T-helper 2 cell treated with Interferon-gamma antibody and Interleukin-4, amounts not matched to agents 5 μg/mL and 100 μg/mL, for 36 hours (primary cell): ENCODE measurements around the gene SRGAP1.
"Not testable (repeated sequence)": the region's sequence is repeated elsewhere in the genome, so short reads cannot be mapped to it uniquely, and the experiment has no call there.

ENCODE experiments used
- DNase-seq: peaks from one replicate; pipeline ENCODE4 v3.0.0; 2021; ENCODE audit warnings: low spot score
- H3K27ac Mint-ChIP-seq: one replicate; pipeline ENCODE4 v1.8.0; 2021; ENCODE audit warnings: mild to moderate bottlenecking, mixed read lengths
- H3K27me3 Mint-ChIP-seq: one replicate; pipeline ENCODE4 v1.8.0; 2021; ENCODE audit warnings: low read depth, mixed read lengths
- H3K36me3 Mint-ChIP-seq: one replicate; pipeline ENCODE4 v1.8.0; 2021; ENCODE audit warnings: low read depth, mixed read lengths
- H3K4me1 Mint-ChIP-seq: one replicate; pipeline ENCODE4 v1.8.0; 2021; ENCODE audit warnings: low read depth, mixed read lengths
- H3K4me3 Mint-ChIP-seq: one replicate; pipeline ENCODE4 v1.8.0; 2022; ENCODE audit warnings: mild to moderate bottlenecking, moderate library complexity, mixed read lengths
- H3K9me3 Mint-ChIP-seq: one replicate; pipeline ENCODE4 v1.8.0; 2021; ENCODE audit warnings: mixed read lengths

Gene SRGAP1

GRCh38 chr12:64181430-64182291 lies 337.2 kb downstream of the SRGAP1 start:
- no peaks in the 10 kb centered on the region for H3K9me3 Mint-ChIP-seq
- DNase-seq = no peak
- H3K36me3 Mint-ChIP-seq = no peaks in the 10 kb centered on the region
- no peak overlapping the region for H3K4me3 Mint-ChIP-seq
- H3K4me1 Mint-ChIP-seq = no peaks in the 10 kb centered on the region
- H3K27ac Mint-ChIP-seq = no peak overlapping the region
- no peaks in the 10 kb centered on the region for H3K27me3 Mint-ChIP-seq

GRCh38 chr12:64184216-64184615 lies 339.7 kb downstream of the SRGAP1 start:
- DNase-seq = no peak
- no peaks in the 10 kb centered on the region for H3K9me3 Mint-ChIP-seq
- no peaks in the 10 kb centered on the region for H3K27me3 Mint-ChIP-seq
- no peak overlapping the region for H3K4me3 Mint-ChIP-seq
- no peak overlapping the region for H3K27ac Mint-ChIP-seq
- peaks cover 7% of the 10 kb centered on the region for H3K4me1 Mint-ChIP-seq
- H3K36me3 Mint-ChIP-seq = no peaks in the 10 kb centered on the region

GRCh38 chr12:64186789-64187188 lies 342.3 kb downstream of the SRGAP1 start:
- peaks cover 2% of the 10 kb centered on the region for H3K36me3 Mint-ChIP-seq
- no peak overlapping the region for H3K27ac Mint-ChIP-seq
- H3K4me1 Mint-ChIP-seq = peaks cover 7% of the 10 kb centered on the region
- no peak overlapping the region for H3K4me3 Mint-ChIP-seq
- DNase-seq = no peak
- H3K27me3 Mint-ChIP-seq = no peaks in the 10 kb centered on the region
- H3K9me3 Mint-ChIP-seq = no peaks in the 10 kb centered on the region

GRCh38 chr12:64187370-64187769 lies 342.9 kb downstream of the SRGAP1 start:
- Mint-ChIP-seq H3K27me3 (no peaks in the 10 kb centered on the region), H3K4me3 (no peak overlapping the region), H3K9me3 (no peaks in the 10 kb centered on the region), H3K4me1 (peaks cover 7% of the 10 kb centered on the region), H3K27ac (no peak overlapping the region), H3K36me3 (peaks cover 3% of the 10 kb centered on the region)
- no peak for DNase-seq

- Mint-ChIP-seq H3K27ac (no peak overlapping the region), H3K36me3 (peaks cover 7% of the 10 kb centered on the region), H3K9me3 (no peaks in the 10 kb centered on the region), H3K4me1 (peaks cover 10% of the 10 kb centered on the region), H3K27me3 (no peaks in the 10 kb centered on the region), H3K4me3 (no peak overlapping the region)
- DNase-seq = no peak
Observed at GRCh38 chr12:64187794-64188193, 343.3 kb downstream of the SRGAP1 start.

GRCh38 chr12:64189530-64189929 lies 345.0 kb downstream of the SRGAP1 start:
- no peaks in the 10 kb centered on the region for H3K27me3 Mint-ChIP-seq
- H3K27ac Mint-ChIP-seq = no peak overlapping the region
- no peaks in the 10 kb centered on the region for H3K9me3 Mint-ChIP-seq
- no peak for DNase-seq
- peaks cover 19% of the 10 kb centered on the region for H3K36me3 Mint-ChIP-seq
- peaks cover 17% of the 10 kb centered on the region for H3K4me1 Mint-ChIP-seq
- H3K4me3 Mint-ChIP-seq = no peak overlapping the region

GRCh38 chr12:64190140-64190539 lies 345.6 kb downstream of the SRGAP1 start:
- H3K9me3 Mint-ChIP-seq = no peaks in the 10 kb centered on the region
- peaks cover 23% of the 10 kb centered on the region for H3K36me3 Mint-ChIP-seq
- H3K27me3 Mint-ChIP-seq = no peaks in the 10 kb centered on the region
- no peak overlapping the region for H3K4me3 Mint-ChIP-seq
- no peak for DNase-seq
- H3K27ac Mint-ChIP-seq = no peak overlapping the region
- H3K4me1 Mint-ChIP-seq = peaks cover 17% of the 10 kb centered on the region

- no peak for DNase-seq
- no peaks in the 10 kb centered on the region for H3K9me3 Mint-ChIP-seq
- no peaks in the 10 kb centered on the region for H3K27me3 Mint-ChIP-seq
- peaks cover 10% of the 10 kb centered on the region for H3K4me1 Mint-ChIP-seq
- H3K36me3 Mint-ChIP-seq = peaks cover 24% of the 10 kb centered on the region
- H3K4me3 Mint-ChIP-seq = peak overlapping the region; percentile 14
- H3K27ac Mint-ChIP-seq = peak overlapping the region; percentile 47
Observed at GRCh38 chr12:64192644-64193444, 348.3 kb downstream of the SRGAP1 start.

GRCh38 chr12:64193931-64194330 lies 349.4 kb downstream of the SRGAP1 start:
- H3K27ac Mint-ChIP-seq = no peak overlapping the region
- peaks cover 24% of the 10 kb centered on the region for H3K36me3 Mint-ChIP-seq
- no peak for DNase-seq

GRCh38 chr12:64194333-64195149 lies 350.0 kb downstream of the SRGAP1 start:
- Mint-ChIP-seq H3K27me3 (no peaks in the 10 kb centered on the region), H3K36me3 (peaks cover 24% of the 10 kb centered on the region), H3K4me3 (no peak overlapping the region), H3K4me1 (peaks cover 10% of the 10 kb centered on the region), H3K9me3 (no peaks in the 10 kb centered on the region), H3K27ac (no peak overlapping the region)
- no peak for DNase-seq

More at GRCh38 chr12:64193931-64194330, 349.4 kb downstream of the SRGAP1 start:
- H3K4me1 Mint-ChIP-seq = peaks cover 10% of the 10 kb centered on the region
- no peaks in the 10 kb centered on the region for H3K27me3 Mint-ChIP-seq
- no peaks in the 10 kb centered on the region for H3K9me3 Mint-ChIP-seq
- H3K4me3 Mint-ChIP-seq = no peak overlapping the region

- DNase-seq, H3K27ac Mint-ChIP-seq, H3K4me3 Mint-ChIP-seq, H3K9me3 Mint-ChIP-seq, H3K27me3 Mint-ChIP-seq: not testable (repeated sequence)
- Mint-ChIP-seq H3K36me3 (peaks cover 24% of the 10 kb centered on the region), H3K4me1 (peaks cover 10% of the 10 kb centered on the region)
Observed at GRCh38 chr12:64195841-64196240, 351.3 kb downstream of the SRGAP1 start.

GRCh38 chr12:64203036-64203435 lies 358.5 kb downstream of the SRGAP1 start:
- Mint-ChIP-seq H3K9me3 (peaks cover 4% of the 10 kb centered on the region), H3K4me3 (no peak overlapping the region), H3K4me1 (no peaks in the 10 kb centered on the region), H3K27me3 (no peaks in the 10 kb centered on the region), H3K27ac (no peak overlapping the region), H3K36me3 (peaks cover 22% of the 10 kb centered on the region)
- no peak for DNase-seq

- Mint-ChIP-seq H3K4me3 (no peak overlapping the region), H3K27ac (no peak overlapping the region), H3K4me1 (no peaks in the 10 kb centered on the region), H3K9me3 (peaks cover 4% of the 10 kb centered on the region), H3K36me3 (peaks cover 24% of the 10 kb centered on the region), H3K27me3 (no peaks in the 10 kb centered on the region)
- DNase-seq = no peak
Observed at GRCh38 chr12:64203775-64204174, 359.3 kb downstream of the SRGAP1 start.
